ENCODE results near the gene NPEPL1. TPM values are rescaled to one million over a fixed set of nuclear protein-coding genes. Genes with fewer than 3 reads are reported as not detected.
A peak's percentile ranks its signal among the peaks of the same experiment; 100 is the strongest.

Gene NPEPL1
- total RNA-seq, 1 experiment from 2014 or later, result 41.9 TPM

- Mint-ChIP-seq H3K4me1 (ENCODE audit: low read depth, unreplicated experiment) (no peaks in the 10 kb centered on the region), H3K27me3 (ENCODE audit: insufficient read depth, unreplicated experiment) (peaks cover 31% of the 10 kb centered on the region), H3K36me3 (ENCODE audit: insufficient read depth, unreplicated experiment) (no peaks in the 10 kb centered on the region), H3K9me3 (ENCODE audit: unreplicated experiment) (no peaks in the 10 kb centered on the region), H3K4me3 (ENCODE audit: unreplicated experiment) (no peak overlapping the region), H3K27ac (ENCODE audit: unreplicated experiment) (no peak overlapping the region)
- peak in 1 of 2 experiments; percentile 32 for DNase-seq
- peaks cover 9% of the 10 kb centered on the region; the same call in 1 of the 2 replicates for H3K9me3 ChIP-seq
- H3K36me3 ChIP-seq (ENCODE audit: control insufficient read depth, insufficient read depth, low read length), result no peaks in the 10 kb centered on the region
- intact Hi-C loops (cut with micrococcal nuclease; ENCODE audit: unreplicated experiment), result no loop called here
- peaks cover 3% of the 10 kb centered on the region; the same call in 1 of the 2 replicates for H3K27me3 ChIP-seq (replicated peaks; ENCODE audit: control insufficient read depth, insufficient read depth, low read length)
- ChIA-PET CTCF (interaction anchor here (0.6 kb wide), 1 partner anchor 1111 kb away, joined by 3 read pairs; no protein-coding TSS in a partner anchor), POLR2A (no interaction called here)
- no peaks in the 10 kb centered on the region for H3K4me1 ChIP-seq
- no peak for TF ChIP-seq CTCF (IDR thresholded peaks at IDR 0.05; ENCODE audit: insufficient read depth in 1 of 2, low read depth in 1 of 2, low read length in 1 of 2, severe bottlenecking in 1 of 2, unreplicated experiment in 1 of 2)
- H3K4me3 ChIP-seq (ENCODE audit: low read depth, low read length), result no peak overlapping the region
- no TSS peak for BruUV-seq (replicated peaks)
These were observed 48.0 kb downstream of the NPEPL1 start for GRCh38 chr20:58740356-58741308.

DNA sequence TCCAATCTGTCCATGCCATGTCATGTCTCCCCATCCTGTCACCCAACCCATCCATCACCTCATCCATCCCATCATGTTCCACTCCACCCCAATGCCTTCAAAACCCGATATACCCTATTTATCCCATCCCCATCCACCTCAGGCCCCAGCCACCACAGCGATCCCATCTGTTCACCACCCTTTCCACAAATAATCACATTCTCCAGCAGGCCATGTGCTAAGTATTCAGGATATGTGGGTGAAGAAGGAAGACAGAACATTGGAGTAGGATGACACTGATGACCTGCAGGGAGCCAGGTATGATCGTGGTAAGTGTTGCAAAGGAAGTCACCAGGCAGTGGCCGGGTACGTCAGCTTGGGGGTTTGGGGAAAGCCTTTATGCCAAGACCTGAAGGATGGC lies 48.8 kb downstream of the NPEPL1 start:
- TF ChIP-seq CTCF (IDR thresholded peaks at IDR 0.05; ENCODE audit: insufficient read depth in 1 of 2, low read depth in 1 of 2, low read length in 1 of 2, severe bottlenecking in 1 of 2, unreplicated experiment in 1 of 2), result no peak
- Mint-ChIP-seq H3K27ac (ENCODE audit: unreplicated experiment) (no peak overlapping the region), H3K4me1 (ENCODE audit: low read depth, unreplicated experiment) (no peaks in the 10 kb centered on the region), H3K4me3 (ENCODE audit: unreplicated experiment) (no peak overlapping the region), H3K27me3 (ENCODE audit: insufficient read depth, unreplicated experiment) (peaks cover 33% of the 10 kb centered on the region), H3K9me3 (ENCODE audit: unreplicated experiment) (no peaks in the 10 kb centered on the region), H3K36me3 (ENCODE audit: insufficient read depth, unreplicated experiment) (no peaks in the 10 kb centered on the region)
- ChIA-PET POLR2A (no interaction called here), CTCF (no interaction called here)
- Histone ChIP-seq H3K9me3 (peaks cover 9% of the 10 kb centered on the region; the same call in 1 of the 2 replicates), H3K4me1 (no peaks in the 10 kb centered on the region), H3K27me3 (replicated peaks; ENCODE audit: control insufficient read depth, insufficient read depth, low read length) (peaks cover 3% of the 10 kb centered on the region; the same call in 1 of the 2 replicates), H3K36me3 (ENCODE audit: control insufficient read depth, insufficient read depth, low read length) (no peaks in the 10 kb centered on the region), H3K4me3 (ENCODE audit: low read depth, low read length) (no peak overlapping the region)
- no peak for DNase-seq
- intact Hi-C loops (cut with micrococcal nuclease; ENCODE audit: unreplicated experiment), result no loop called here
- no TSS peak for BruUV-seq (replicated peaks)

- BruUV-seq (replicated peaks), result no TSS peak
- ChIA-PET CTCF (no interaction called here), POLR2A (no interaction called here)
- Histone ChIP-seq H3K9me3 (peaks cover 9% of the 10 kb centered on the region; the same call in 1 of the 2 replicates), H3K27me3 (replicated peaks; ENCODE audit: control insufficient read depth, insufficient read depth, low read length) (peaks cover 4% of the 10 kb centered on the region; the same call in 1 of the 2 replicates), H3K36me3 (ENCODE audit: control insufficient read depth, insufficient read depth, low read length) (no peaks in the 10 kb centered on the region), H3K4me3 (ENCODE audit: low read depth, low read length) (no peak overlapping the region), H3K4me1 (no peaks in the 10 kb centered on the region)
- Mint-ChIP-seq H3K9me3 (ENCODE audit: unreplicated experiment) (no peaks in the 10 kb centered on the region), H3K4me3 (ENCODE audit: unreplicated experiment) (no peak overlapping the region), H3K4me1 (ENCODE audit: low read depth, unreplicated experiment) (no peaks in the 10 kb centered on the region), H3K27ac (ENCODE audit: unreplicated experiment) (no peak overlapping the region), H3K36me3 (ENCODE audit: insufficient read depth, unreplicated experiment) (no peaks in the 10 kb centered on the region), H3K27me3 (ENCODE audit: insufficient read depth, unreplicated experiment) (peaks cover 32% of the 10 kb centered on the region)
- no peak for TF ChIP-seq CTCF (IDR thresholded peaks at IDR 0.05; ENCODE audit: insufficient read depth in 1 of 2, low read depth in 1 of 2, low read length in 1 of 2, severe bottlenecking in 1 of 2, unreplicated experiment in 1 of 2)
- intact Hi-C loops (cut with micrococcal nuclease; ENCODE audit: unreplicated experiment), result no loop called here
- DNase-seq, result no peak
These were observed 50.3 kb downstream of the NPEPL1 start for GRCh38 chr20:58742668-58743566.

Measured in Caco-2 (cell line).